HPDE6-E6E7 (cell line): ENCODE data around the gene FAAH.

ENCODE experiments used
- DNase-seq: peaks from one replicate; pipeline ENCODE4 v3.0.0; 2011; ENCODE audit warnings: missing footprints; ENCODE audit errors: extremely low spot score

Gene FAAH

DNA sequence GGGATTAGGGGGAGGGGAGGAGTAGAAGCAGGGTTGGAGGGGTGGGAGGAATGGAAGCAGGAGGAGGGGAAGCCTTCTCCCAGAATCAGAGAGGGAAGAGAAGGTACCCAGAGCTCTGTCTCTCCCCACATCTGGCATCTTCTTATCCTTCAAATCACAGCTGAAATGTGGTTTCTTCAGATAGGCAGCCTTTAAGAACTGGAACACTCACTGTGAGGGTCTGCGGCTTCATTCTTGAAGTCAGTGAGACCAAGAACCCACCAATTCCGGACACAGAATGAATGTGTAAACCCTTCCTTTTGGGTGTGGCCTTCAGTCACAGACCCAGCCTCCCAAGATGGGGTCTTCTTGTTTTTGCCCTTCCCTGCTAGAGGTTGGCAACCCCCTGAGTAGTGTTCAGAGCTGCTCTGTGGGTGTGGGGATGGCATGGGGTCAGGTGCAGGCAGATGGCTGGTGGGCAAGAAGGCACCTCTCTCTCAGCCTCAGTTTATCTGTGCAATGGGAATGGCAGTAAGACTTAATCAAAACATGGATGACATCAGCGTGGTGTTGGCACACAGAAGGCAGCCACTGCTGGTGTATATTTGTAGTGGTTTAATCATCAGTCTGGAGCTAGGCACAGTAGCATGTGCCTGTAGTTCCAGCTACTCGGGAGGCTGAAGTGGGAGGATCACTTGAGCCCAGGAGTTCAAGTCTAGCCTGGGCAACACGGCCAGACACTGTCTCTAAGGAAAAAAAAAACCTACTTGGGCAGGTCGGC, 7.2 kb downstream of the FAAH start:
- DNase-seq, result no peak

DNA sequence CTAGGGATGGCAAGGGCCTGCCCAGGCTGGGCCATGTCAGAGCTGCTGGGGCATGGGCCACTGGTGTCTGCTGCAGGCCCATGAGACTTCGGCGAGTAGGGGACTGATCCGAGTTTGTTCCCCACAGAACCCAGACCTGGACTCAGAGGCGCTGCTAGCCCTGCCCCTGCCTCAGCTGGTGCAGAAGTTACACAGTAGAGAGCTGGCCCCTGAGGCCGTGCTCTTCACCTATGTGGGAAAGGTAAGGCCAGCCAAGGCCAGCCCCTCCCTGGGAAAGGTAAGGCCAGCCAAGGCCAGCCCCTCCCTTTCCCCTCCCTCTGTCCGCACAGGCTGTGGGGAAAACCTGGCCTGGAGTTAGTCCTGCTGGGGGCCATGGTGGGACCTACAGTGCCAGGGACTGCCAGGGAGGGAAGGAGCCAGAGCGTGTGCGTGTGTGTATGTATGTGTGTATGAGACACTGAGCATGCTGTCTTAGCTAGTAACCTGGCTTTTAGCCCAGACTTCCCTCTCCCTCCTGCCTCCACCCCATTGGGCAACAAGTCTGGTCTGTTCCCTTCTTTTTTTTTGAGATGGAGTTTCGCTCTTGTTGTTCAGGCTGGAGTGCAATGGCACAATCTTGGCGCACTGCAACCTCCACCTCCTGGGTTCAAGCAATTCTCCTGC, 8.0 kb downstream of the FAAH start:
- peak; percentile 84 for DNase-seq

DNA sequence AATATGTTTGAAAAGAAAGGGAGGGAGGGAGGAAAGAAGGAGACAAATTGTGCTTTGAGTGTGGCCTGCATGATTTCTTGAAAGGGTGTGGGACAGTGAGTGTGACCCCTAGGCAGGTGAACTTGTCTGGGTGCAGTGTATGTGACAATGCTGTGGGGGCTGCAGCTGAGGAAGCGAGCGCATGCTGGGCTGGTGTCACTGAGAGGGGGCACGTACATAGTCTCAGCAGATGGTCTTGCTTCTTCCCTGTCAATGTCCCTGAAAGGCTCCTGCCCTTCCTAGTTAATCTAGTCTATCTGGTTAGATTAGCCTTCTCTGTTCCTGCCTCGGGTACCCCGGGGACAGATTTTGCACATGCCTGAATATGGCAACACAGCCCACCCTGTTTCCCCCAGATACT, 9.8 kb downstream of the FAAH start:
- no peak for DNase-seq

DNA sequence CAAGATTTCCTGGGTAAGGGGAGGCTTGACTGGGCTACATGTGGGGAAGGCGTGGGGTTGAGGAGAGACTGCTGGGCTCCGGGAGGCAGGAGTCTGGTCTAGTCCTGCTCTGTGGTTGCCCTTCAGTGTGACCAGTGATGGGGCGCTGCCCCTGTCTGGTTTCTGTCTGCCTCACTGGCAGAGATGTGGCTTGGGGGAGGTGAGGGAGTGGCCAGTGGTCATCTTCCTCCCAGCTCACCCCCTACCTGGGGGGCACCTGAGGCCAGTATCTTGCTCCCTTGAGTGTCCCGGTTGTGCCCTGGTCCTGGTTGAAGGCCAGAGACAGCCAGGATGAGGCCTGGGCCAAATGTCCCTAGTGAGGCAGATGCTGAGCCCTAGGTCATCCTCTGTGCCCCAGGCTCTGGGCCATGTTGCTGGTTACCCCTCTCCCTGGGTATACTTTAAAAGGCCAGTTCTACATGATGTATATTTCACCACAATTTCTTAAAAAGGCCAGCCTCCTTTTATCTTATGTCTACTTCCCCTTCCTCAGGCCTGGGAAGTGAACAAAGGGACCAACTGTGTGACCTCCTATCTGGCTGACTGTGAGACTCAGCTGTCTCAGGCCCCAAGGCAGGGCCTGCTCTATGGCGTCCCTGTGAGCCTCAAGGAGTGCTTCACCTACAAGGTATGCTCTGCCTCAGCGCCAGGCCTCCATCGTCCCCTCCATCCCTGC, 10.5 kb downstream of the FAAH start:
- no peak for DNase-seq

DNA sequence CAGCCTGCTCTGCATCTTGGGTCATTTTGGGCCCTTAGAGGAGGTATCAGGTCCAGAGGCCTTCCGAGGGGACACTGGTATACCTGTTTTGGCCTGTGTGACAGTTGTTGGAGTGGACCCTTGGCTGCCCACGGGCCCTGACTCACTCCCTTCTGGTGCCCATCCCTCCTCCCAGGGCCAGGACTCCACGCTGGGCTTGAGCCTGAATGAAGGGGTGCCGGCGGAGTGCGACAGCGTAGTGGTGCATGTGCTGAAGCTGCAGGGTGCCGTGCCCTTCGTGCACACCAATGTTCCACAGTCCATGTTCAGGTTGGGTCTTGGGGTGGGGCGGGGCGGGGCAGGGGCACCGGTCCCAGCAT, 11.1 kb downstream of the FAAH start:
- DNase-seq, result no peak

DNA sequence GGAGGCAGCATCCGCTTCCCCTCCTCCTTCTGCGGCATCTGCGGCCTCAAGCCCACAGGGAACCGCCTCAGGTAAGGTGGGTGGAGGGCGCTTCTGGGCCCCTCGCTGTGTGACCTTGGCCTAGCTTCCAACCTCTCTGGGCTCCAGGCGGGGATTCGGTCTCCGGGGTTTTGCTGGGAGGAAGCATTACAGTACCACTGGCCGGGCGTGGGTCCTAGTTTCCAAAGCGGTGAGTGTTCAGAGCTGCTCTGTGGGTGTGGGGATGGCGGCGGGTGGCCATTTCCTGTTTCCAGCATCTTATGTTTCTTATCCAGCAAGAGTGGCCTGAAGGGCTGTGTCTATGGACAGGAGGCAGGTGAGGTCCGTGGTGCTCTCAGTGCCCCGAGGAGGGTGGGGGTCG, 11.6 kb downstream of the FAAH start:
- no peak for DNase-seq

DNA sequence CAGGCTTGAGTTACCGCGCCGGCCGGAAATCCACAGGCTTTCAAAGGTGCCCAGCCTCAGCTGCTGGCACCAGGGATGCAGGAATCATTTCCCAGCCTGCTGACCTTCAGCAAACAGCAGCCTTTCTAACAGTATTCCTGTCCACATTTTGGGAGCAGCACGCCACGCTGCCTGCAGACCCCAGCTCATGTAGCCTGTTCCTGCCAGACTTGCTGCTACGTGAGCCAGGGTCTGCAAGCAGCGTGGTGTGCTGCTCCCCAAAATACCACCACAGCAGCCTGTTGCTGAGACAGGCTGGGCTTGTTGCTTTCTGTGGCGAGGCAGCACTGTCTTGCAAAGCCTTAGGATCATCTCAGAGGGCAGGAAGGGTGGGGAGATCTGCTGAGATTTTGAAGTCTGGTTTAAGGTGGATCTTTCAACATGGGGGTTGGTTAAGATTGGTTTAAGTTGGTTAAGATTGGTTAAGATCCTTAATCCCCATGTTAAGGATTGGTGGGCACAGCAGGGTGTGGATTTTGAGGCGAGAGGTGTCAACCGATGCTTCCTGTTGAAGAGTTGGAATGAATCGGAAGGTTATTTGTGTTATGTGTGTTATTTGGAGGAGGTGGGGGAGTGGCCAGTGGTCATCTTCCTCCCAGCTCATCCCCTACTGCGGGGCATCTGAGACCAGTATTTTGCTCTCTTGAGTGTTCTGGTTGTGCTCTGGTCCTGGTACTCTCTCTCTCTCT, 12.9 kb downstream of the FAAH start:
- no peak for DNase-seq

DNA sequence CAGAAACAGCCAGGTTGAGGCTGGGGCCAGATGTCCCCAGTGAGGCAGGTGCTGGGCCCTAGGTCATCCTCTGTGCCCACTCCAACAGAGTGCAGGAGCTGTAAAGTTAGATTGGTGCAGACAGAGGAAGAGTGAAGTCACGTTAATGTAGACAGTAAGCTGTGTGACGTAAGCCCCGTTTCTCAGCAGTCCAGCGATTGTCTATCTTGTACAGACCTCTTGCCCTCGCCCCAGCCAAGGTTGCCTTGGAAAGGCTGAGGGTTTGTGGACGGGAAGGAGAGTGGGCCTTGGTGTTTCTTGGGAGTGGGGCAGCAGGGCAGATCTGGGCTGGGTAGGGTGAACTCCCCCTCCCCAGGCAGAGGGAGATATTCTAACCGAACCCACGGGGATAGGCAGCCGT, 13.5 kb downstream of the FAAH start:
- no peak for DNase-seq

DNA sequence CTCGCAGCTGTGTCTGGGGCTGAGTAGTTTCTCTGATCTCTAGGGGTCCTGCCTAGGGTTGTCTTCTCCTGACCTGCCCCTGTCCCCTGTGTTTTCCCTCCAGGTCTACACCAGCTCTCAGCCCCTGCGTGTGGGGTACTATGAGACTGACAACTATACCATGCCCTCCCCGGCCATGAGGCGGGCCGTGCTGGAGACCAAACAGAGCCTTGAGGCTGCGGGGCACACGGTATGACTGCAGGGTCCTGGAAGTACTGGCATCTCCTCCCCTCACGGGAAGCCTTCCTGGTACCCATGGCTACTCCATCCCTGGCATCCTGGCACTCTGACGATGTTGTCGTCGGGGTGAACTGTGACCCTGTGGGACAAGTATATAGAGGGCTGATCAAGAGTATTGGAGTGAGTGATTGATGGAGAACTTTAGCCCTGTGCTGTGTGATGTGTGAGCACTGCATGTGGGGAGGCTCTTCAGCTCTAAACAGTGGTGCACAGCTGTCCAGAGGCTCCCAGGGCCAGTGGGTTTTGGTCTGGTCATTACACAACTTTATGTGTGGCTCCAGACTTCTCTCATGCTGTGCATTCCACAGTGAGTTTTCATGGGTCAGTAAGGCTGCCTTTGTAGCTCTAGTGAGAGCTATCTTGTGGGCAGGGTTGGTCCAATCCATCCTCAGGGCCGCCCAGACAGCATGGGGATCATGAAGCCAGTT, 14.4 kb downstream of the FAAH start:
- DNase-seq, result no peak

DNA sequence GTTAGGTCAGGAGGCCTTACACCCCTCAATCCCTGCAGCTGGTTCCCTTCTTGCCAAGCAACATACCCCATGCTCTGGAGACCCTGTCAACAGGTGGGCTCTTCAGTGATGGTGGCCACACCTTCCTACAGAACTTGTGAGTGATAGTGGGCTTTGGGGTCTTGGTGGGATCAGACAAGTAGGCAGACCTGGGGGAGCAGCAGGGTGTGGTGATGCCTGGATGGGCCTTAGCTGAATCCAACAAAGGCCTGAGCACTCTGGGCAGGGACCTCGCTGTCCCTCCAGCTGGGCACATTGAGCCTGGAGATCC, 14.9 kb downstream of the FAAH start:
- no peak for DNase-seq

DNA sequence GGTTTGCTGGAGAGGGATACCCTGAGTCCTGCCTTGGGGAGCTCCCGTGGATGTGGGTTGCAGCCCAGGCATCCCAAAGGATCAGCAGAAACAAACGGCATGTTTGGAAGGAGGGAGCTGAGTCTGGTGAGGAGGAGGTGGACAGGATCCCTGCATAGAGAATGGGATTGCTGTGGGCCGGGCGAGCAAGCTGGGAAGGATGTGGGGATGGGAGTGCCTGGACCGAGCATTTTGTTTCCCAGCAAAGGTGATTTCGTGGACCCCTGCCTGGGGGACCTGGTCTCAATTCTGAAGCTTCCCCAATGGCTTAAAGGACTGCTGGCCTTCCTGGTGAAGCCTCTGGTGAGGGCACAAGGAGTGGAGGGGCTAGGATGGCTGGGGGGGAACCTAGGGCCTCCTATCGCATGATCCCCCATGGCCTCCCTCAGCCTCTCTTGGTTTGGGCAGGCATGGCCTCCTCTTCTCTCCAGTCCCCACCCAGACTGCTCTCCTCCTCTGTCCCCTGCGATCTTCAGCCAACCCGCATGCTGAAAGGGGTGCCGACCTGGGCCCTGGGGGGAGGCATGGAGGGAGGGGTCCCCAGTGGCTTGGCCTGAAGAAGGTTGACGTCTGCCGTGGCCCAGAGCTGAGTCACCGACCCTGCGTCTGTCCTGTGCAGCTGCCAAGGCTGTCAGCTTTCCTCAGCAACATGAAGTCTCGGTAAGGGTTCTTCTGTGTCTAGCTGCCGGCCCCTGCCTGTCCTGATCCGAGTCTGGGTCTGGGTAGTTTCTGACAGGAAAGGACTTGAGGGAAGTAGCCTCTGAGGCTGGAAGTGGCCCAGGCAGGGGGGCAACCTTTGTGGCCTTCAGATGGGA, 16.3 kb downstream of the FAAH start:
- DNase-seq, result no peak

DNA sequence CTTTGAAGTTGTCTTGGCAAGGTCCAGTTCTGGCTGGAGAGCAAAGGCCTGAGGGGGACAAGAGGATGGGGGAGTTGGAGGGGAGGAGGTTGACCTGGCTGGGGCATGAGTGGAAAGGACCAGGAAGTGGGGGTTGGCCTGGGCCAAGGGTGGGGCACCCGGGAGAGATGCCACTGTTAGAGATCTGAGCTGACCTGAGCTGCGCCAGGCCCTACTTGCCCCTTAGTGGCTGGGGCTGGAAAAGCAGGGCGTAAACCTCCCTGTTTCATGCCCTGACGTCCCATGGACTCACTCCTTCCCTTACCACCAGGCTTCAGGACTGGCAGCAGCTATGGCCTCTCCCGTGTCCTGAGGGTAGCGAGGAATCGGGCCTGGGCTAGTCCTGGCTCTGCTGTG, 16.9 kb downstream of the FAAH start:
- no peak for DNase-seq

DNA sequence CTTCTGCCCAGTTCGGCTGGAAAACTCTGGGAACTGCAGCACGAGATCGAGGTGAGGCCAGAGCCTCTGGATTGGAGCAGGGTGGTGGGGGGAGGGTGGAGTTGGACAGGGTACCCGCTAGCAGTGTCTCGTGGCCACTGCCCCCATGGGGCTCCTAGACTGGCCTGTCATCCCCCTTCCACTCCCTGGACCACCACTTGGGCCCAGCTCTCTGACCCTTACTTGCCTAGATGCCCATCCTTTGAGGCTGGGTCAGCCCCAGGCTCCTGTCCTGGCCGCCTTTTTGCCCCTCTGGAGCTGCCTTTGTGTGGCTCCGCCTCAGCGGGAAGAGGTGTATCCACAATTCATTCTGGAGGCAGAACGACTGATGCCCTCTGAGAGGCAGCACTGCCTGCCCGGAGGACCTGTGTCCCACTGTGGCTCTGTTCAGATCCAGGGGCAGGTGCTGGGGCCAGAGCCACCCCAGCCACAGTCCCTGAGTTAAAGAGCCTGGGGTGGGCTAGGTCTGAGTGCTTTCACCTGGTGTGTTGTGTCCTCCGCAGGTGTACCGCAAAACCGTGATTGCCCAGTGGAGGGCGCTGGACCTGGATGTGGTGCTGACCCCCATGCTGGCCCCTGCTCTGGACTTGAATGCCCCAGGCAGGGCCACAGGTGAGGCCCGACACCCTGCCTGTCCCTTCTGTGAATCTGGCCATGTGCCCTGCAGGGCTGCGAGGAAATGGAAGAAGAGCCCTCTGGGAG, 17.7 kb downstream of the FAAH start:
- no peak for DNase-seq

DNA sequence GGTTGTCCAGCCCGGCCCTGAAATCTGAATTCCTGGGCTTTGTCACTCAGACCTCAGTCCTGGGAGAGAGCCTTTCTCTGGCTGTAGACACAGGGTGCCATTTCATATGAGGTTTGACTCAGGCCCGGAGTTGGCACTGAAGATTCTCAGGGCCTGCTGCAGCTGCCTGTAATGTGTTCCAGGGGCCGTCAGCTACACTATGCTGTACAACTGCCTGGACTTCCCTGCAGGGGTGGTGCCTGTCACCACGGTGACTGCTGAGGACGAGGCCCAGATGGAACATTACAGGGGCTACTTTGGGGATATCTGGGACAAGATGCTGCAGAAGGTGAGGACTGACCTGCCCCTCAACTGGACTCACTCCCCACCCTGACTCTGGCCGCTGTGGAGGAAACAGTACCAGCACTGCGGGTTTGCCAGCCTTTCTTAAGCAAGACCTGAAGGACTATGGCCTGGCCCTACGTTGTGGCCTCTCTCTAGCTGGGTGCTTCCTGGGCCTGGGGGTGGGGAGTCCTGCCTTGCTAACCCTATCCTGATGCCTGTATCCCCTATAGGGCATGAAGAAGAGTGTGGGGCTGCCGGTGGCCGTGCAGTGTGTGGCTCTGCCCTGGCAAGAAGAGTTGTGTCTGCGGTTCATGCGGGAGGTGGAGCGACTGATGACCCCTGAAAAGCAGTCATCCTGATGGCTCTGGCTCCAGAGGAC, 18.9 kb downstream of the FAAH start:
- DNase-seq, result no peak

DNA sequence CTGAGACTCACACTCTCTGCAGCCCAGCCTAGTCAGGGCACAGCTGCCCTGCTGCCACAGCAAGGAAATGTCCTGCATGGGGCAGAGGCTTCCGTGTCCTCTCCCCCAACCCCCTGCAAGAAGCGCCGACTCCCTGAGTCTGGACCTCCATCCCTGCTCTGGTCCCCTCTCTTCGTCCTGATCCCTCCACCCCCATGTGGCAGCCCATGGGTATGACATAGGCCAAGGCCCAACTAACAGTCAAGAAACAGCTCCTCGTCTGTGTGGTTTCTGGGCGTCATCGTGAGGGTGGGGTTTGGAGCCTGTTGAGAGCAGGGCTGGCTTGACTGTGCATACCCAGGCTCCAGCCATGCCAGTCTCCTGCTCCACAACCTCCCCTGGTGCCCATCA, 19.5 kb downstream of the FAAH start:
- no peak for DNase-seq

DNA sequence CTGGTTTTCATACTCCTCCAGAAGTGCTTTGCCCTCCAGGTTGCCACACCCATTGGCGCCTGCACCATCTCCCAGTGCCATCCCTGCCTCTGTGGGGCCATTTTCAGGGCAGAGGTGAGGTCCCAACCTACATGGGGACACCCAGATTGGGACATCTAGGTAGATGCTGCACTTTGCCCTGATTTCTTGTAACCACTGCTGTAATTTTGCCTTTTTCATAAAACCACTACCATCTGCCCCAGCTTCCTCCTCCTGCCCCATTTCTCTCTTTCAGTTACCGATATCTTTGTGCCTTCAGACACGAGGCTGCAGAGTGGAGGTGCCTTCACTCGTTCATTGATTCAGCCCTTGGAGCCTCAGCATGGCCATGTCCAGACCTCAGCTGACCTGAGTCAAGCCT, 21.4 kb downstream of the FAAH start:
- no peak for DNase-seq

DNA sequence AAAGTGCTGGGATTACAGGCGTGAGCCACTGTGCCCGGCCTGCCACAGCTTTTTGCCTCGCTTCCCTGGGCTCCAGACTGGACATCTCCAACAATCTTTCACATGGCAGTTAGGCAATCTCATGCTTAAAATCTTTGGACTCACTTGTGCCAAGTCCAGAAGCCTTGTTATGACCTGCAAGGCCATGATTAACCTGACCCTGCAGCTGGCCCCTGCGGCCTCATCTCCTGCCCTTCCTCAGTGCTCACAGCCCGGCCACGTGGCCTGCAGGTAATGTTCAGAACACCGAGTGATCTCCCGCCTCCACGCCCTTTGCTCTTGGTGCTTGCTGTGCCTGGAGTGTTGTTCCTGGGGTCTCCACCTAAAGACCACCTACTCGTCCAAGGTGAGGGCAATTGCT, 24.9 kb downstream of the FAAH start:
- DNase-seq, result no peak

DNA sequence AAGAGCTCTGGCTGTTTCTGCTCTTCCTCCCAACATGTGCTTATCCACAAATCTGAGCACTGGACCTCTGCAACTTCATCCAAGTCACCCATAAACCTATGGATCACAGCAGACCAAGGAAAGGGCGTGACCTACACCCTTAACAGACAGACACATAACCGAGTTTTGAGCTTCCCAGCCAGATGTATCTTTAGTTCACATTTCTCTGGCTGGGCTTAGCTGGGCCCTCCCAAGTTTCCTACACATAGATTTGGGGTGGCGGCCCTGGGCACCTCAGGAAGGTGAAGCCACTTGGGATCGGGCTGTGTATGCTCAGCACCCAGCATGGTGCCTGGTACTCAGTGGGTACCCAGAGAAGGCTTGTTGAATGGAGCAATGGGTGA, 26.4 kb downstream of the FAAH start:
- no peak for DNase-seq

DNA sequence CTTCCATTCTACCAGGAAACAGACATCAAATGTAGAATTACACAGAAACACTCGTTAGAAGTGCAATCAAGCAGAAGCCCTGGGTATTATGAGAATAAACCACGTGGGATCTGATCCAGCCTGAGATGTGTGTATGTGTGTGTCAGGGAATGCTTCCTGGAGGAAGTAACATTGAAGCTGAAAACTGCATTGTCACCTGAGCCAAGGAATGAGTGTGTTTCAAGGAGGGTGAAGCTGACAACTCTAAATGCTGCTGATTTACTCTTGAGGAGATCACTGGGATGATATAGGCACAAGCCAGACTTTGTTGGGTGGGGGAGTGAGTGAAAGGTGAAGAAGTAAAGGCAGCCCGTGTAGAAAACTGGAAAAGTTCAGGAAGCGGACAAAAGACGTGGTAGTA, 27.6 kb downstream of the FAAH start:
- DNase-seq, result no peak
